NCI-H1092 treated with DMSO at 0.1 percent for 48 hours (cell line): ENCODE results near the gene PCSK6.
"Not testable (repeated sequence)": the region's sequence is repeated elsewhere in the genome, so short reads cannot be mapped to it uniquely, and the experiment has no call there.

Experiments used
- DNase-seq: peaks from one replicate; lab custom pipeline; 2025; lab: John Stamatoyannopoulos, UW

PCSK6 gene

DNA sequence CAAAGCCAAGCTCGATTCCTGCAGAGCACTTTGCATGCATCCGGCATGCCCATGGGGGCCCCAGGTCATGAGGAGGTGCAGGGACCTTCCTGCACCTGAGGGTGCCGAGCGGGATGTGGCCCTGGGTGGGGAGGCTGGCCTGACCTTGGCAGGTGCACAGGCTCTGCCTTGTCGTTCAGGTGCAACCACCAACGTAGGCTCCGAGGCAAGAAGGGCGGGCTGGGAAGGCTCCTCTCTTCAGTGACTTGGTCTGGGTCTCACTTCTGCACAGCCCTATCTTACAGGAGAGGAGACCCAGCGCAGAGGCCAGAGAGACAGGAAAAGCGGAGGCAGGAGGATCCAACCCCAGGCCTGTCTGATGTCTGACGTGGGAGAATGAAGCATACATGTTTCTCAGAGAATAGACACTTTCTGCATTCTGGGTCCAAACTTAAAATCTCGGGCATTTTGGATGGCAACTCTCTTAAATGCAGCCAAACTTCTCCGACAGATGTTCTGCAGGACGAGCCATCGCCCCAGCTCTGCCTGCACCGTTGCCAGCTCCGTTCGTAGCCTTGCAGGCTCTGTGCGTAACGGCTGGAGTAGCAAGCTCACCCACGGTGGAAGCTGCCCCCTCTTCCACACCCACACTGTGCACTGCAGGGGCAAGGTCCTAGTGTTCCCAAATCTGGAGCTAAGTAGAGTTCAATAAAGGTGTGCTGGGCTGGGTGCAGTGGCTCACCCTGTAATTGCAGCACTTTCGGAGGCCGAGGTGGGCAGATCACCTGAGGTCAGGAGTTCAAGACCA is 133.6 kb downstream of the PCSK6 start:
- DNase-seq = no peak

DNA sequence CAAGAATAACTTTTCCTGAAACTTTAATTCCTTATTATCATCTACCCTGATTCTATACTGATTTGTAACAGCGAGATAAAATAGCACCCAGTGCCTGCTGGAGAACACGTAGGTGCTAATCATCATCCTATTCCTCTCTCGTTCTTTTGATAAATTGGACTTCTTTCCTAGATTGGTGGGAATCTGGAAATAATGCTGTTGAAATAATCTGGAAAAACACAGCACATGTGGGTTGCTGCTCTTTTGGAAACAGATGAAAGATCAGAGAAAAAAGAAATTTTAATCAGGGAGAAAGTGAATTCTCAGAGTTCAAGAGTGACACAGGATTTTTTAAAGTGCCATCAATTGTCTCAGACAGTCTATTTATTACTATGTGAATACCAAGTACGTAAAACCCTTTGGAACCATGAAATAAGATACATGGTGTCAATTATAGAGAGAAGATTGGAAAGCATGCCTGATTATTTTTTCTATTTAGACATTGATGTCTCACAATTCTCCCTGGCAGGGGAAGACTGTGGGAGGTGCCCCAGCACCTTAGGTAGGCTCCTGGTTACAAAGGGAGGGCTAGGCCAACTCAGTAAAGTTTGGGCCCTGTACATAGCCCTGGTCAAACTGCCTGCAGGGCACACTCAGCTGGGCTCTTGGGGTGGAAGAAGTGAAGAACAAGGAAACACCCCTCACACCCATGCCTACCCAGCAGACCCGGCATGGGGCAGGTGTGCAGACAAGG is 134.4 kb downstream of the PCSK6 start:
- DNase-seq = no peak

DNA sequence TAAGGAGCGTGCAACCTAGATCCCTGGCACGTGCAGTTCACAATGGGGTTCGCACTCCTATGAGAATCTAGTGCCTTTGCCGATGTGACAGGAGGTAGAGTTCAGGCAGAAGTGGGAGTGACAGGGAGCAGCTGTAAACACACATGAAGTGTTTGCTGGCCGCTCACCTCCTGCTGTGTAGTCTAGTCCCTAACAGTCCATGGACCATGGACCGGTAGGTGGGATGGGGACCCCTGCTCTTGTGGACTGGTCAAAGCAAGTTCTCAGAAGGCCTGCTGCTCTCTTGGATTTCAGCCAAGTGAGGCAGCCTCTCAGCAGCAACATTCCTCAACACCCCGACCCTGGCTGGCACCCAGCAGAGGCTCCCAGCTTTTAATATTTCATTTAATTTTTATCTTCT is 136.3 kb downstream of the PCSK6 start:
- DNase-seq = no peak

GRCh38 chr15:101351736-101352135 is 137.8 kb downstream of the PCSK6 start:
- no peak for DNase-seq

GRCh38 chr15:101349047-101349951 is 140.2 kb downstream of the PCSK6 start:
- no peak for DNase-seq

DNA sequence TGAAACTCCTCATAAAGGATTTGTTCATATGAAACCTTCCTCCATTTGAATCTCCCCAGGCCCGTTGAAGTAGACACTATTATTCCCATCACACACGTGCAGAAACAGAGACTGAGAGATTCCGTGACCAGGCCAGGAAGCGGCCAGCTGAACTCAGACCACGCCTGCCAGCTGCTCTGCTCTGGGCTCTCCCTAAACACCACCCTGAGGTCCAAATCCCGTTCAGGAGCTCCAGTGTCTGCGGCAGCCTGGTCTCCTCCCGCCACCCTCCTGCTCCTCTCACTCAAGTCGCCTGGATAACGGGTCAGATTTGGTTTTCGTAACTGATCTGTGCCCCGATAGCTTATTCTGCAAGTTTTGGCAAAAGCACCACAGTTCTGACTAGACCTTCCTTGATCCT is 140.9 kb downstream of the PCSK6 start:
- no peak for DNase-seq

GRCh38 chr15:101348015-101348414 is 141.5 kb downstream of the PCSK6 start:
- no peak for DNase-seq

DNA sequence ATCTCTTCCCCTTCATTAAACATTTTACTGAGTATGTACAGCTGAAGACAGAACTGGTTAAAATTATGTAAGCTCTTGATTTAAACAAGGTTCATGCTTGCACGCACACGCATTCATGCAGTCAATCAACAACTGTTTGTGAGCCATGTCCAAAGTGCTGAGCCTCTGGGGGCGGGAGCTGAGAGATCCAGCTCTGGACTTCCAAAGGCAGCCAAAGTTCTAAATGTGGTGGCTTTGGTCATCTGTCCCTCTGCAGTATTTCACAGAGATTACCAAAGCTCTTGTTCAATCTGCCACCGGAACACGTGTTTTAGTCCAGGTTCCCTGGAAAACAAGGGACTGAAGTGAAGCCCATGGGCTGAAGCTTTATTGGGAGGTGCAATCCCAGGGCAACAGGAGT is 142.1 kb downstream of the PCSK6 start:
- DNase-seq = no peak

GRCh38 chr15:101346928-101347327 is 142.6 kb downstream of the PCSK6 start:
- no peak for DNase-seq

- DNase-seq = no peak
These were observed 147.5 kb downstream of the PCSK6 start for GRCh38 chr15:101342056-101342455.

DNA sequence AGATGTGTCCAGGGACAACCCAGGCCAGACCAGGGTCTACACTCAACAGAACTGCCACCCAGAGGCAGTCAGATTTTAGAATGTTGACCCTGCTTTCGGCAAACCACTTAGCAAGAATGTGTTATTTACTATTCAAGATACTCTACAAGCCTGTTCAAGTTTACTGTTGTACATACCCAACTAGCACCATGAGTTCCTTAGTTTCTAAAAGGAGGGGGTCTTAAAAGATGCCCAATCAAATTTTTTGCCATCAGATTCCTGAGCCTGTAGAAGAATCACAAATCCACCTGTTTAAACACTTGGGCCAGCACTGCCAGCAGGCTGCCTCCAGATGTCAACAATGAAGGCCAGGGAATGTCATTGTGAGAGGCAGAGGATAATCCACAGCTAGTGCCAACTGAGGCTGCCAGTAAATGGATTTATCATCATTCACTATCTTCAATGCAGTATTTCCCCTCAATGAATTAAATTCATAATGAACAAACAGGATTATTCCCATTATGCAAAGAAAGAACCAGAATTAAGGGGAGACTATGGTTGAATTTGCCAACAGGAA is 150.9 kb downstream of the PCSK6 start:
- DNase-seq = peak; percentile 3

- no peak for DNase-seq
These were observed 151.5 kb downstream of the PCSK6 start for GRCh38 chr15:101337976-101338375.

DNA sequence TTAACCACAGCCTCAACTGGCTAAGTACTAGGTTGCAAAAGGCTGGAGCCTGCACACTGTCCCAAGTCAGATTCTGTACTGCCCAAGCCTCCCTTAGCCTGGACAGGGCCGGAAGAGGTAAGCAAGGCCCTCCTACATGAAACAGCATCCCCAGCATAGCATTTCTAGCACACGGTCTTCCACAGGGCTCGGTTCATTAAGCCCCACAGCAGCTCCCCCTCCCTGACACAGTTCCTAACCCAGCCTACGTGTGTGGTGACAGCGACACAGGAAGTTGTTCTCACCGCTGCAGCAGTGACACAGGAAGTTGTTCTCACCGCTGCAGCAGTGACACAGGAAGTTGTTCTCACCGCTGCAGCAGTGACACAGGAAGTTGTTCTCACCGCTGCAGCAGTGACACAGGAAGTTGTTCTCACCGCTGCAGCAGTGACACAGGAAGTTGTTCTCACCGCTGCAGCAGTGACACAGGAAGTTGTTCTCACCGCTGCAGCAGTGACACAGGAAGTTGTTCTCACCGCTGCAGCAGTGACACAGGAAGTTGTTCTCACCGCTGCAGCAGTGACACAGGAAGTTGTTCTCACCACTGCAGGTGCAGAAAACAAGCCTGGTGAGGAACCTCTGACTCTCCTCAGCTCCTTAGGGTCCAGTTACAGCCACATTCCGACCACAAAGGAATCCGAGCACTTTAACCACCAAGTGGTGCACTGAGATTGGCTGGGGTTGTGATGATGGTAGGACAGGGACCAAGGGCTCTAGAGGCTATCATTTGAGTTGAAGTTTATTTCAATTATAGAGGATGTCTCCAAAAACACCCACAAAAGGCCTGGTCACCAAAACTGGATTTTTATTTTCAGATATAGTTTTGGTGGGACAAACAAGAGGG is 155.4 kb downstream of the PCSK6 start:
- DNase-seq = not testable (repeated sequence)

DNA sequence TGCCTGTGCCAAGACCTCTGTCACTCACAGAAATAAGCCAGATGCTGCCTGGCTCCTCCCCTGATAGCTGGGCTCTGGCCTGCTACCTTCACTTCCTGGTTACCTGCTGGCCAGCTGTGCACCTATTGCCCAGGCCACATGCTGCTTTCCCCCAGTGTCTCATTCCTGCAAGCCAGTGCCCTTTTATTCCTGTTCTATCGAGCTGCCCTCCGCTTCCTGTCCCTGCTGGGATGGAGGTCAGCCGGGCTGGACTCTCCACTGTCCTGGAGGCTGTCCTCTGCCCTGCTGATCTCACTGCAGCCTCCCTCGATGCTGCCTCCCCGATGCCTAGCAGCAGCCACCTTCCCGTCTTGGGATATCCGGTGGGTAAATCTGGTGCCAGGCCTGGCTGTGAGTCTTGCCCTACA is 157.4 kb downstream of the PCSK6 start:
- no peak for DNase-seq

GRCh38 chr15:101329867-101330380 is 159.6 kb downstream of the PCSK6 start:
- DNase-seq = no peak

- no peak for DNase-seq
These were observed 160.1 kb downstream of the PCSK6 start for GRCh38 chr15:101329309-101329863.

DNA sequence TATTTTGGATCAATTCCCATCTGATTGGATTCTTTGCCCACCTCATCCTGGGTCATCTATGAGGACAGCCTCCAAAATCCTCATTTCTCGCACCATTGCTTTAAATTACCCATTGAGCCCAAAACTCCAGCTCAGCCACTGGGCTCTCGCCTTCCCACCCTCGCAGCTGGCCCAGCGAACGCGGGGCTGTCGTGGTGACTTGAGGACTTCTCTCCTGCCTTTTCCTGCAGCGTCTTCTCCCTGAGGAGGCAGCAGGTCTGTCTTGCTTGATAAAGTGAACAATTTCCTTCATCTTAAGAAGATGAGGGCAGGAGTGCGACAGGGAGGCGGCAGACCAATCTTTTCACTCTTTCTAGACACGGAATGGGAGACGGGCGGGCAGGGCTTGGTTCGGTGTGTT is 161.5 kb downstream of the PCSK6 start:
- DNase-seq = no peak

DNA sequence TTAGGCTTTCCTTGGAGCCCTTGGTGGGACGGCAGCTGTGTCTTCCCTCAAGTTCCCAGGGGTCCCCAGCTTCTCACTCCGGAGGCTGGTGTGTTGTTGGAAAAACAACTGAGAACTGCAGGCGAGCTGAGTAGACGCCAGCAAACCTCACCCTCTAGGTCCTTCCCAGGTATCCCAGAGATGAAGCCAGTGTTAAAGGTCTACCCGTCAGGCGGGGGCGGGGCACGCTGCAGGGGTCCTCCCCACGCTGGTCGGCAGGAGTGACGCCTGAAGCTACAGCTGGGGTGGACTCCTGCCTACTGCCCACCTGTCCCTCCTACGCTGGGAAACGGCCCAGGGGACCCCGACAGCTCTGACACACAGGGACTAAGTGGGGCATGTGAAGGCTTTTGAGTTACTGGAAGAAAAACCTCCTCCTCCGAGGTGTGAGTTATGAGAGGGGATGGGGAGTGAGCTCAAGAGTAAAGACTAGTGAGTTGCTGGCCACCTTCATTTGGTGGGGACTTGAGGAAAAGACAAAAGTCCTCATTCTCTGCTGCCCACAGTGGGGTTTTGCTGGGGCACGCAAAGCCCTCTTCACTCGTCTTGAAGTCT is 162.3 kb downstream of the PCSK6 start:
- DNase-seq = no peak

- no peak for DNase-seq
These were observed 162.9 kb downstream of the PCSK6 start for GRCh38 chr15:101326462-101327146.

DNA sequence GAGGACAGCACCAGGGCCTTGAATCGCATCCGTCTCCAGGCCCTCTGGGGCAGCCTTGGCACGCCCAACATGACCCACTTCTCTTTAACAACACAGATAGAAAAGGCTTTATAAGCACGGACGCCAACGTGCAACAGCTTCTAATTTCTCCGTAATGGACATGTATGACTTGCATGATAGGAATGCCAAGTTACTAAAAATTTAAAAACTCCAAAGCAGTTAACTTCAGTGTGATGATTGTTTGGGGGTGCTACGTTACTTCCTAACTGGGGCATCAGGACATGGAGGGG is 163.5 kb downstream of the PCSK6 start:
- DNase-seq = no peak
